AG09319 (cell line): Measurements from ENCODE around the gene CDH18.

Experiments
- DNase-seq: peaks from one replicate; pipeline ENCODE4 v3.0.0-alpha.2; 2010; ENCODE audit warnings: low read depth; ENCODE audit errors: extremely low read depth
- TF ChIP-seq, protein P1 (sequence below): IDR thresholded peaks from 2 replicates; pipeline ENCODE4 v1.5.1; 2011; ENCODE audit warnings: low read depth, mild to moderate bottlenecking, inconsistent platforms, low read length, moderate library complexity

CDH18 gene

DNA sequence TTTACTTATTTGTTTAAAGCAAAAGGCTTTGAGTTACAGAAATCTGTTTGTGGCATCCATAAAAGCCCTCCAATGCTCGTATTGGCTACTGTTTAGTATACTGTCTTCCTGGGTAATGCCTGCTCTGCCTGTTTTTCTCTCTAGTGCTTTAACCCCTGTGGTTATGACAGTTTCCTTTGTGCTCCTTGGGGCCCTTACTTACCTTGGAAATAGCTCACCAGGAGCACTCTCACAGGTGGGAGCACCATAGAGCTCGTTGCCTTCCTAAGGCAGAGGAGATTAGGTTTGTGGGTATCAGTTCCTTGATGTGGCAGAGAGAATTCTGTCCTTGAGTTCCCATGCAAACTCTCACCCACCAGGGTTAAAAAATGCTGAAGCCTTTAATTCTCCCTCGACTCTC, 242.8 kb downstream of the CDH18 start:
- DNase-seq = no peak

DNA sequence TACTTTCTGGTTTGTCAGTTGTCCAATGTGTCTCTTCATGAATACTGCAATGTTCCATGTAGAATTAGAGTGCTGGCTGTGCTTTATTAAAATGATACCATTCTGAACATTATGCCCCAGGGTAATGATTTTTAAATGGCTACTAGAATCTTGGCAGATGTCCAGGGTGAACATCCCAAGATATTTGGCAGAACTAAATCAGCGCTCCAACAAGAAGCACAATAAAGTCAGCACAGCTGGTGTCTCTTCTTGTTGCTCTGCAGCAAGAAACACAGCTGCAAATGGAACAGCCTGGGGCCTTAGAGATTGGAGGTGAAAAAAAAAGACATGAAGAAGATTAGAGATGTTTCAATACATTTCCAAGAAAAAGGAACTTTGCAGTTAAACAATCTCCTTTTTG, 248.3 kb downstream of the CDH18 start:
- TF ChIP-seq, protein P1, sequence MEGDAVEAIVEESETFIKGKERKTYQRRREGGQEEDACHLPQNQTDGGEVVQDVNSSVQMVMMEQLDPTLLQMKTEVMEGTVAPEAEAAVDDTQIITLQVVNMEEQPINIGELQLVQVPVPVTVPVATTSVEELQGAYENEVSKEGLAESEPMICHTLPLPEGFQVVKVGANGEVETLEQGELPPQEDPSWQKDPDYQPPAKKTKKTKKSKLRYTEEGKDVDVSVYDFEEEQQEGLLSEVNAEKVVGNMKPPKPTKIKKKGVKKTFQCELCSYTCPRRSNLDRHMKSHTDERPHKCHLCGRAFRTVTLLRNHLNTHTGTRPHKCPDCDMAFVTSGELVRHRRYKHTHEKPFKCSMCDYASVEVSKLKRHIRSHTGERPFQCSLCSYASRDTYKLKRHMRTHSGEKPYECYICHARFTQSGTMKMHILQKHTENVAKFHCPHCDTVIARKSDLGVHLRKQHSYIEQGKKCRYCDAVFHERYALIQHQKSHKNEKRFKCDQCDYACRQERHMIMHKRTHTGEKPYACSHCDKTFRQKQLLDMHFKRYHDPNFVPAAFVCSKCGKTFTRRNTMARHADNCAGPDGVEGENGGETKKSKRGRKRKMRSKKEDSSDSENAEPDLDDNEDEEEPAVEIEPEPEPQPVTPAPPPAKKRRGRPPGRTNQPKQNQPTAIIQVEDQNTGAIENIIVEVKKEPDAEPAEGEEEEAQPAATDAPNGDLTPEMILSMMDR = no peak
- no peak for DNase-seq

More for the DNA sequence above, 242.8 kb downstream of the CDH18 start:
- TF ChIP-seq, protein P1 = no peak

DNA sequence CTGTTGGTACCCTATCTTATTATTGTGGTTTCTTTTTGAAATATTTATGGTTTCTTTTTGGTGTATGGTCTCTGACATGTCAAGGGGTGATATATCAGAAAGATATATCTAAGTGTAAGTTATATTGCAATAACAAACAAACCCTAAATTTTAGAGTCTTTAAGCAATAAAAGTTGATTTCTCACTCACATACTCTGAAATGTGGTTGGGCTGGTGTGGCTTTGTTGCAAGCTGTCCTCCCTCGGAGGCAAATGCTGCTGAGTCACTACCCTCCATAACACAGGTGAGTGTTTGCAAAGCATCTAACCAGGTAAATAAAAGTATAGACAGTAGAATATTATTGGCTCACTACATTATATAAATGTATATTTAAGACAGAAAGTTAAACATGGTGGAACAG, 253.2 kb downstream of the CDH18 start:
- TF ChIP-seq, protein P1 = no peak
- DNase-seq = no peak

DNA sequence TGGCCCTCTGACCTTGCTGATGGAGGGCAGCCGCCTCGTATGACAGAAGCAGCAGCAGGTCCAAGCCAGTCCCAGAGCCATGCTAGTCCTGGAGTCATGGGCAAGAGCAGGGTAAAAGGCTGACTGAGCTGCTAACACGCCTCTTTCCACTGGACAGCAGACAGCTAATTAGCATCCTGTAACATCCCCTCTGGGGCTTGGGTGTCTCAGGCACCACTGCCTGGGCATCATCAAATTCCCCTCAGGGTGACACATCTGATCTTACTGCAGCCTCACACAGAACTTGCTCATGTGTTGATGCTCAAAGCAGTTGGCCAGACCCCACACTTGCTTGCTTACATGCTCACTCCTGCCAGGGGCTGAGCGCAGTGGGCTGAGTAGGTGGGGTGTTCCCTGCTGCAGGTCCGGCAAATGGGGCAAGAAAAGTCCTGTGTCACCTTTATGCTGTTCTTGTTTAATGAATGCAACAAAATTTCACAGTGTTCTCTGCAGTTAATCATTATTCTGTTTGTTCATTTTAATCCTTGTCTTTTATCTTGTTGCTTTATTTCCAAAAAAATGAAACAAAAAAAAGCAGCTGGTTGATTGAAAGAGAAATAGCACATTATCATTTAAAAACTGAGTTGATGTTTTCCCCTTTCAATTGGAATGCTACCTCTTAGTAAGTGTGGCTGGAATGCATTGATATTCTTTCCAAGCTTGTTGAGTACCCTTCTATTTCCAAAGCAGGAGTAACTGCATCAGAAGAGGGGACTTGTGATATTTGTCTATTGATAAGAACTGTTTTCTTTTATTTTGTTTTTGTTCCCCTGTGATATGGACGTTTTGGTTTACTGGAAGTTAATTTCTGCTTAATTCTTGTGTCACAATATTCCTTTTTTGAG, 254.1 kb downstream of the CDH18 start:
- TF ChIP-seq, protein P1 = no peak
- no peak for DNase-seq

DNA sequence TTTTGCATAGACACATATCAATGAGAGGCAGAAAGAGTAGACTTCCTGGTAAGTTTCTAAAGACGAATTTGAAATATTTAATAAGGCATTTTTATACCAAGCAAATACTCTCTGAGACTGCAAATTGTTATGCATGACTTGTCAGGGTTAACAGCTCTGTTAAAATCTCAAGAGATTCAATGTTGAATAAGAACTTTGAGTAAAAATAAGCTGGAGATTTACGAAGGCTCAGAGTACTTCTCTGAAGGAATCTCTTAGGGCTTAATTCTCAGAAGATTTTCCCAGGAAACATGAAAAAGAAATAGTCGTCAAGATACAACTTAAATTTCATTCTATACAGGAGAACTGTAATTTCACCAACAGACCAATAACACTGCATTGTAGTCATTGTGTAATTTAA, 259.4 kb downstream of the CDH18 start:
- DNase-seq = no peak
- TF ChIP-seq, protein P1 = no peak

DNA sequence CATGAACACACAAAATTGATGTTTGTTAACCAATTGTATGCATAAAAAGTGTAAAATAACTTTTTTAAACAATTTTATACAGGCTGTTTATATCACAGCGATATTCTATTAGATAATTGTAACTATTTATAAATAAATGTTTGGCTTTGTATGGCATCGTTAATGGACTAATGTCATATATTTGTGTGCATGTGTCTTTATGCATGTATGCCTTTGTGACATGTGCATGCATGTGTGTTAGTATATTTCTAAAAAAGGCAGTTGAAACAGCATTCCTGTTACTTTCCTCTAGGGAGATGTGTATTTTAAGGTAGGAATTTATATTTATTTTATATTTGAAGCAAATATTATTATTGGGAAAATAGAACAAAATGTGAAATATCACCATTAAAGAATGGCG, 268.9 kb downstream of the CDH18 start:
- no peak for DNase-seq
- TF ChIP-seq, protein P1 = no peak

DNA sequence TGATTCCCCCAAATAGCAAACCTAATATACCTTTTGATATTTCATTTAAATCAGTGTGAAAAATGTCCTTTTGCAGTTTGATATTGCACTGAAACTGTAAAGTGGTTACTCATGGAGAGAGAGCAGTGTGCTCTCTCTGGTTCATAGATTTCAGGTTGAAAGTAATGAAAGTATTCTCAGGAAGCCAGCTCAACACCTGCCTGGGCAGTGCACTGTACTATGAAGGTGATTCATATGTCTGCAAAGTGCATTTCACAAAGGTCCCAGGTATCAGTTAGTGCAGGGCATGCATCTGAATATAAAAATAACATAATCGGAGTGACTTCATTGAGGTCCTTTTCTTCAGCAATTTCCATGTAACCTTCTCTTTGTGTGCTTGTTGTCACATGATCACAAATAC, 274.3 kb downstream of the CDH18 start:
- TF ChIP-seq, protein P1 = no peak
- no peak for DNase-seq
